NT2/D1 (cell line): Measurements from ENCODE around the gene CPNE5.

Experiments
- YY1 ChIP-seq: IDR thresholded peaks from 2 replicates; pipeline ENCODE4 v1.6.1; 2011; ENCODE audit not compliant: insufficient read length, insufficient read depth
- ZNF274 ChIP-seq: IDR thresholded peaks from 2 replicates; pipeline ENCODE4 v1.6.1; 2011; ENCODE audit warnings: mild to moderate bottlenecking, low read depth, low read length

- TF ChIP-seq YY1 (no peak), ZNF274 (no peak)
Observed at GRCh38 chr6:36817176-36817817, 21.9 kb downstream of the CPNE5 start.
